GM21367 (cell line): ENCODE data around the gene RAB37.

Experiments
- ATAC-seq: cut with Tn5 transposase; IDR thresholded peaks from one replicate; pipeline ENCODE4 v1.9.1; 2021; ENCODE audit not compliant: unreplicated experiment

The RAB37 gene

DNA sequence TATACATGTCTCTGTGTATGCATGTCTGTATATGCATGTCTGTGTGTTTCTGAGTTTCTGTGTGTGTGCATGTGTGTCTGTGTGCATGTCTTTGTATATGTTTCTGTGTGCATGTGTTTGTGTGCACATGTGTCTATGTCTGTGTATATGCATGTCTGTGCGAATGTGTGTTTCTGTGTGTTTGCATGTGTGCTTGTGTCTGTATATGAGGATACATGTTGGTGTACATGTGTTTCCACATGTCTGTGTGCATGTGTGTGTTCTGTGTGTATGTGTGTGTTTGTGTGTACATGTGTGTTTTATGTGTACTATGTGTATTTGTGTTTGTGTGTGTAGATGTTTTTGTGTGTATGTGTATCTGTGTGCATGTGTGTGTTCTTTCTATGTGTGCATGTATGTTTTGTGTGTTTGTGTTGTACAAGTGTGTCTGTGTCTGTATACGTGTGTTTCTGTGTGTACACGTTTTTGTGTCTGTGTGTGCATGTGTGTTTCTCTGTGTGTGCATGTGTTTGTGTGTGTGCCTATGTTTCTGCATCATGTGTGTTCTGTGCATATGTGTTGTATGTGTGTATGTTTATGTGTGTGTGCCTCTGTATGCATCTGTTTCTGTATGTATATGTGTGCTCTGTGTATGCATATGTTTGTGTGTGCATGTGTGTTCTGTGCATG is 8.9 kb upstream of the RAB37 start:
- no peak for ATAC-seq

DNA sequence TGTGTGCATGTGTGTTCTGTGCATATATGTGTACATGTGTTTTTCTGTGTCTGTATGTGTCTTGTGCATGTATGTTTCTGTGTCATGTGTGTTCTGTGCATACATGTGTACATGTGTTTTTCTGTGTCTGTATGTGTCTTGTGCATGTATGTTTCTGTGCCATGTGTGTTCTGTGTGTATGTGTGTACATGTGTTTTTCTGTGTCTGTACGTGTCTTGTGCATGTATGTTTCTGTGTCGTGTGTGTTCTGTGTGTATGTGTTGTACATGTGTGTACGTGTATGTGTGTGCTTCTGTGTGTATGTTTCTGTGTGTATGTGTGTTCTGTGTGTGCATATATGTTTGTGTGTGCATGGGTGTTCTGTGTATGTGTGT is 8.4 kb upstream of the RAB37 start:
- ATAC-seq = no peak

GRCh38 chr17:74729368-74729767 is 7.7 kb upstream of the RAB37 start:
- ATAC-seq = no peak

DNA sequence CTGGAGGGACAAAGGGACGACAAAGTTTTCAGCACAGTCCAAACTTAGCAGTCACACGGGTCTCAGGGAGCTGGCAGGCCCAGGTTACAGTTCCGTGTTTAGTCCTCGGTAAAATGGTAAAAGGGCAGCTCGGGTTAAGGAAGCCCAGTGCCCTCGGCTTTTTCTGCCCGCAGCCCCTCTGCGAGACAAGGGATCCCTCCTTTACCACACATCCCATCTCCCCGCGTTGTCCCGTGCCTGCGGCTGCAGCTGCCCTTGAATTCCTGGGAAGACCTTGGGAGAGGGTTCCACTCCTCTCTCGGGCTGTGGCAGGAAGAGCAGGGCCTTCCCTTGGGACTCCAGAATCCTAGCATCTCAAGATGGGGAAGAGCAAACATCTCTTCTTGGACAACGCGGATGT is 7.2 kb upstream of the RAB37 start:
- no peak for ATAC-seq

- no peak for ATAC-seq
Observed at GRCh38 chr17:74730491-74731346, 6.3 kb upstream of the RAB37 start.

DNA sequence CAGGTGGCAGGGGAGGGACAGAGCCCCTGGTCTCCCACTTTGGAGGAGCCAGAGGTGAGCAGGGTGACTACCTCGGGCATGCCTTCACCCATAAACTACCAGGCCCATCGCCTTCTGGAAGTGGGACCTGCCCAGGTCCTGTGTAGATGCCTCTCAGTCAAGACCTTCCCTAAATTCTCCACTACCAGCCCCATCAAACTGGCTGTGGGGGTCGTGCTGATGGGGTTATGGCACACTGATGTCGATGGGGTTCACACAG is 5.8 kb upstream of the RAB37 start:
- no peak for ATAC-seq

GRCh38 chr17:74732042-74732867 is 4.8 kb upstream of the RAB37 start:
- ATAC-seq = no peak

DNA sequence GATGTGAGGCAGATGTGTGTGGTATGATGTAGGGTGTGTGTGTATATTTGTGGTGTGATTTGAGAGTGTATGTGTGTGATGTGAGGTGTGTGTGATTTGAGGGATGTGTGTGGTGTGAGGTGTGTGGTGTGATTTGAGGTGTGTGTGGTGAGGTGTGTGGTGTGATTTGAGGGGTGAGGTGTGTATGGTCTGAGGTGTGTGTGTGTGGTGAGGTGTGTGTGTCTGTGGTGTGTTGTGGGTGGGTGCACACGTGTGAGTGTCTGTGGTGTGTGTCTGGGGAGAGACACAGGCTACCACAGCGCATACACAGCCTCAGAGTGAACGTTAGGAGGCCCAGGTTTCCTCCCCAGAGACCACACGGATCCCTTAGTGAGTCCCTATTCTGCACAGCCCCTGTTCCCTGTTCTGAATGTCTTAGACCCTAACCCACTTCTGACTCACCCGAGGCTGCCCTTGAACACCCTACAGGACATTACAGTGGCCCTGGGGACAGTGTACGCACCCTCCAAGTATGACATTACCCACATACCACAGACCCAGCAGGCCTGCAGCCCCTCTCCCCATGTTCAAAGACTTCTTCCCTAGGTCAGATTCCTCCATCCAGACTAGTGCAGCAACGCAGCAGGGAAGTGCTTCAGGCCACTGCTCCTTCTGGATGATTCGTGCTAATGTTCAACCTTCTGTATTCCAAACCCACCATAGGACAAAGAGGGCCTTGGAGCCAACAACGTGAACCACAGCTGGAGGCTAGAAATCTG is 3.5 kb upstream of the RAB37 start:
- no peak for ATAC-seq

GRCh38 chr17:74734256-74734655 is 2.8 kb upstream of the RAB37 start:
- no peak for ATAC-seq

GRCh38 chr17:74737299-74738050 is 419 bp downstream of the RAB37 start:
- no peak for ATAC-seq

- peak; percentile 42 for ATAC-seq
Observed at GRCh38 chr17:74738051-74738996, 1.3 kb downstream of the RAB37 start.

- no peak for ATAC-seq
Observed at GRCh38 chr17:74739227-74739831, 2.3 kb downstream of the RAB37 start.

DNA sequence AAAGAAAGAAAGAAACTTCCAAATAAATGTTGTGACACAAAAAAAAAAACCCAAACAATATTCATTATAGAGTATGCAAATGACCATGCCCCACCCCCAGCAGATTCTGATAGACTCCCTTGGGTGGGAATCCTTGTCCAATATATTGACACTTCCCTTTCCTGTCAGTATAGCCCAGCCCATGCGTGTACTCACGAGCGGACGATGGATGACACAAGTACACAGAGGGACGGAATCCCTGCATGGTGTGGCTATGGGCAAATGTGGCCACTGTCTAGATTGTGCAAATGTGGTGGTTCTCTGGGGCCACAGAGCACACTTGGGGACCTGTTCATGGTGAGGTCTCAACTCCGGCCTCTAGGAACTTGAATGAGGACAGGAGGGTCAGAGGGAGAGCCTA is 3.1 kb downstream of the RAB37 start:
- no peak for ATAC-seq

DNA sequence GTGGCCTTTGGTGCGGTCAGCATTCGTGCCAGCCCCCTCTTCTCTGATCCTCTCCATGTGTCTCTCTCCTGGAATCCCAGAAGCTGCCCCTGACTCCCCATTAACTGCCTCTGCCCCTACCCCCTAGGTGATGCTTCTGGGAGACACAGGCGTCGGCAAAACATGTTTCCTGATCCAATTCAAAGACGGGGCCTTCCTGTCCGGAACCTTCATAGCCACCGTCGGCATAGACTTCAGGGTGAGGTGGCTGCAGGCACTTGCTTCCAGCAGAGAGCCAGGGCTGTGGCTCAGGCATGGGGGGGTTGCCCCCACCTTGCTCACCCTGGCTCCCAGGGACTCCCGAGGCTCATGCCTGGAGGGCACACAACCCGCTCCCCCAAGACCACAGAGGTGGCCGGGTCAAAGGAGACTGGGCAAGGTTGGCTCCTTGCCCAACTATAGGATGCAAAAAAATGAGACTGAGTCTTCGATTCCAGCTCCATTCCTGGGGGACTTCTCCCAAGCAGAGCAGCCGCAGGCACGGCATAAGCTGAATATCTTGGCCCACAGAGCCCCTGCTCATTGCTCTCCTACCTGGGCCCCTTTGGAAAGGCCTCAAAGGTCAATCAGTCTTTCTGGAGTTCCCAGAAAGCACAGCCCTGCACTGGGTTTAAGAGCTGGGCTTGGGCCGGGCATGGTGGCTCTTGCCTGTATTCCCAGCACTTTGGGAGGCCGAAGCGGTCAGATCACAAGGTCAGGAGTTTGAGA is 3.8 kb downstream of the RAB37 start:
- no peak for ATAC-seq

GRCh38 chr17:74742153-74742515 is 5.1 kb downstream of the RAB37 start:
- peak; percentile 37 for ATAC-seq

DNA sequence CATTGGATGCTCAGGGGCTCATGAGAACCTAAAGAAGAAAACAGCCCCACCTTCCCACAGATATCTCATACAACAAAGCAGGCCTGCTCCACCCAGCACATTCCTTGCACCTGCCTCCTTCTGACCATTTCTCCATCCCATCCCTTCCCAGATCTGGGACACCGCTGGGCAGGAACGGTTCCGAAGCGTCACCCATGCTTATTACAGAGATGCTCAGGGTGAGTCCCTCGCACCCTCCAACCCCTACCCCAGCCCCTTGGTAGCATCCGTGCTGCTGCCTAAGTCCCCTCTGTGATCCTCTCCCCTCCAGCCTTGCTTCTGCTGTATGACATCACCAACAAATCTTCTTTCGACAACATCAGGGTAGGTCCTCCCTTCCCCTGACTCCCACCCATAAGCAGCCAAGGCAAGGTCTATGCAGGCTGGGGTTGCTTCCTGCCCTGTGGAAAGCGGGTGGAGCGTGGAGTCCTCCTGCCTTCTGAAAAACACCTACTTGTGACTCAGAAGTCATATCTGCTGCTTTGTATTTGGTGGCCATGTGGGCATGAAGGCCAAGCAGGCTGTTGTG is 6.0 kb downstream of the RAB37 start:
- ATAC-seq = no peak

- no peak for ATAC-seq
Observed at GRCh38 chr17:74743755-74744154, 6.7 kb downstream of the RAB37 start.

GRCh38 chr17:74744349-74744713 is 7.3 kb downstream of the RAB37 start:
- no peak for ATAC-seq
